H9 (cell line): ENCODE measurements around the gene NKD2. TPM values are rescaled to one million over a fixed set of nuclear protein-coding genes. Genes with fewer than 3 reads are reported as not detected.

Source experiments
- DNase-seq: peaks from one replicate; pipeline ENCODE4 v3.0.0-alpha.2; 2017
- H2AFZ ChIP-seq: one replicate; pipeline ENCODE4 v1.6.1; 2013; ENCODE audit warnings: mild to moderate bottlenecking, low read length, control low read depth, moderate library complexity
- H2AK5ac ChIP-seq: 2 replicates; pipeline ENCODE4 v1.6.1; 2013; ENCODE audit warnings: low read length, control low read depth, mixed read lengths; ENCODE audit not compliant: insufficient read length
- H2BK120ac ChIP-seq: one replicate; pipeline ENCODE4 v1.6.1; 2013; ENCODE audit warnings: low read depth, mild to moderate bottlenecking, low read length, control low read depth, inconsistent platforms; ENCODE audit not compliant: poor library complexity, severe bottlenecking
- H2BK12ac ChIP-seq: 2 replicates; pipeline ENCODE4 v1.6.1; 2013; ENCODE audit warnings: low read length, control low read depth, mixed read lengths, low read depth; ENCODE audit not compliant: insufficient read length
- H2BK15ac ChIP-seq: 2 replicates; pipeline ENCODE4 v1.6.1; 2013; ENCODE audit warnings: low read depth, low read length, control low read depth
- H2BK20ac ChIP-seq: one replicate; pipeline ENCODE4 v1.6.1; 2013; ENCODE audit warnings: low read depth, mild to moderate bottlenecking, low read length, control low read depth, inconsistent platforms; ENCODE audit not compliant: poor library complexity, severe bottlenecking
- H2BK5ac ChIP-seq: 2 replicates; pipeline ENCODE4 v1.6.1; 2013; ENCODE audit warnings: low read length, control low read depth, mixed read lengths; ENCODE audit not compliant: insufficient read length
- H3K14ac ChIP-seq: 2 replicates; pipeline ENCODE4 v1.6.1; 2013; ENCODE audit warnings: low read length, control low read depth; ENCODE audit not compliant: insufficient read depth
- H3K18ac ChIP-seq: 2 replicates; pipeline ENCODE4 v1.6.1; 2013; ENCODE audit warnings: low read depth, mild to moderate bottlenecking, mixed read lengths, low read length, control low read depth; ENCODE audit not compliant: insufficient read length
- H3K23ac ChIP-seq: 2 replicates; pipeline ENCODE4 v1.6.1; 2013; ENCODE audit warnings: low read length, control low read depth, mixed read lengths, low read depth; ENCODE audit not compliant: insufficient read length
- H3K23me2 ChIP-seq: 2 replicates; pipeline ENCODE4 v1.6.1; 2013; ENCODE audit warnings: low read depth, mild to moderate bottlenecking, mixed read lengths, low read length, control low read depth; ENCODE audit not compliant: insufficient read length, poor library complexity, severe bottlenecking
- H3K27ac ChIP-seq: 2 replicates; pipeline ENCODE4 v1.5.1; 2013; ENCODE audit warnings: low read length, control low read depth, mixed read lengths, low read depth; ENCODE audit not compliant: insufficient read length
- H3K27me3 ChIP-seq: 2 replicates; pipeline ENCODE4 v1.6.1; 2013; ENCODE audit warnings: low read length, control low read depth, inconsistent platforms; ENCODE audit not compliant: insufficient read depth
- H3K4ac ChIP-seq: 2 replicates; pipeline ENCODE4 v1.6.1; 2013; ENCODE audit warnings: low read depth, mild to moderate bottlenecking, control low read depth, inconsistent platforms, low read length, moderate library complexity
- H3K4me1 ChIP-seq: 2 replicates; pipeline ENCODE4 v1.6.1; 2013; ENCODE audit warnings: low read length, control low read depth, inconsistent platforms; ENCODE audit not compliant: insufficient read depth
- H3K4me2 ChIP-seq: 2 replicates; pipeline ENCODE4 v1.6.1; 2013; ENCODE audit warnings: low read length, control low read depth, mixed read lengths; ENCODE audit not compliant: insufficient read length, insufficient read depth
- H3K56ac ChIP-seq: 2 replicates; pipeline ENCODE4 v1.6.1; 2013; ENCODE audit warnings: low read depth, mild to moderate bottlenecking, mixed read lengths, low read length, control low read depth; ENCODE audit not compliant: insufficient read length
- H3K79me1 ChIP-seq: 2 replicates; pipeline ENCODE4 v1.6.1; 2013; ENCODE audit warnings: low read depth, mild to moderate bottlenecking, moderate library complexity, low read length, control low read depth, inconsistent platforms; ENCODE audit not compliant: insufficient read depth, poor library complexity, severe bottlenecking
- H3K79me2 ChIP-seq: 2 replicates; pipeline ENCODE4 v1.6.1; 2013; ENCODE audit warnings: low read length, control low read depth, inconsistent platforms; ENCODE audit not compliant: insufficient read depth
- H3K9ac ChIP-seq: 2 replicates; pipeline ENCODE4 v1.6.1; 2013; ENCODE audit warnings: low read length, control low read depth, mixed read lengths; ENCODE audit not compliant: insufficient read length; ENCODE audit errors: extremely low read depth
- H3K9me3 ChIP-seq: one replicate; pipeline ENCODE4 v1.6.1; 2013; ENCODE audit warnings: low read depth, low read length, inconsistent platforms; ENCODE audit not compliant: control insufficient read depth
- H3T11ph ChIP-seq: one replicate; pipeline ENCODE4 v1.6.1; 2013; ENCODE audit warnings: mild to moderate bottlenecking, low read length, control low read depth, inconsistent platforms
- H4K20me1 ChIP-seq: one replicate; pipeline ENCODE4 v1.6.1; 2013; ENCODE audit not compliant: control insufficient read depth, insufficient read length, insufficient read depth
- H4K5ac ChIP-seq: 2 replicates; pipeline ENCODE4 v1.6.1; 2013; ENCODE audit warnings: low read depth, mild to moderate bottlenecking, mixed read lengths, low read length, control low read depth; ENCODE audit not compliant: insufficient read length
- H4K8ac ChIP-seq: replicated peaks from 2 replicates; pipeline ENCODE4 v1.6.1; 2013; ENCODE audit warnings: low read length, control low read depth, mixed read lengths, low read depth; ENCODE audit not compliant: insufficient read length
- H4K91ac ChIP-seq: 2 replicates; pipeline ENCODE4 v1.6.1; 2013; ENCODE audit warnings: low read depth, mild to moderate bottlenecking, moderate library complexity, mixed read lengths, low read length, control low read depth; ENCODE audit not compliant: insufficient read length
- H3K27ac Mint-ChIP-seq, 3 experiments: 2 replicates in 2 of 3; 3 replicates in 1 of 3; pipeline ENCODE4 v1.8.0; 2020 to 2021; ENCODE audit warnings: mixed read lengths in 3 of 3, mild to moderate bottlenecking in 1 of 3, moderate library complexity in 1 of 3
- H3K27me3 Mint-ChIP-seq: 2 replicates; pipeline ENCODE4 v1.8.0; 2021; ENCODE audit warnings: low read depth, mild to moderate bottlenecking, moderate library complexity, mixed read lengths
- H3K36me3 Mint-ChIP-seq, 3 experiments: 2 replicates in 2 of 3; 3 replicates in 1 of 3; pipeline ENCODE4 v1.8.0; 2020 to 2021; ENCODE audit warnings: low read depth in 3 of 3, mixed read lengths in 3 of 3; ENCODE audit not compliant: insufficient read depth in 1 of 3
- H3K4me1 Mint-ChIP-seq, 2 experiments: 2 replicates each; pipeline ENCODE4 v1.8.0; 2020; ENCODE audit warnings: mixed read lengths in 2 of 2
- H3K4me3 Mint-ChIP-seq, 2 experiments: 2 replicates in 1 of 2; 3 replicates in 1 of 2; pipeline ENCODE4 v1.8.0; 2020 to 2021; ENCODE audit warnings: mild to moderate bottlenecking in 2 of 2, mixed read lengths in 2 of 2, moderate library complexity in 1 of 2
- H3K9me3 Mint-ChIP-seq, 2 experiments: 2 replicates in 1 of 2; 3 replicates in 1 of 2; pipeline ENCODE4 v1.8.0; 2020; ENCODE audit warnings: mild to moderate bottlenecking in 2 of 2, mixed read lengths in 2 of 2, moderate library complexity in 1 of 2
- WGBS: extraction: QIAGEN DNeasy Blood & Tissue Kit; methylation state at CpG from one replicate; pipeline ENCODE4 v1.1.7; 2013; ENCODE audit warnings: missing lambda C conversion rate, low lambda C conversion rate, mixed read lengths; ENCODE audit not compliant: insufficient read length; ENCODE audit errors: extremely low coverage; 5-methylcytosine and 5-hydroxymethylcytosine counted together
- total RNA-seq: library from RNA; stranded (reverse); gene quantifications from 2 replicates; pipeline ENCODE4 v1.2.1, GENCODE V29; 2021
- TF ChIP-seq, protein P1 (sequence below): fragments of 200-600 bp; sonication (generic); conservative IDR thresholded peaks from 3 replicates; pipeline ENCODE4 v1.8.0; 2021; ENCODE audit warnings: antibody characterized with exemption, mild to moderate bottlenecking

NKD2 gene
- total RNA-seq, 1 experiment from 2014 or later = 7.3 TPM

DNA sequence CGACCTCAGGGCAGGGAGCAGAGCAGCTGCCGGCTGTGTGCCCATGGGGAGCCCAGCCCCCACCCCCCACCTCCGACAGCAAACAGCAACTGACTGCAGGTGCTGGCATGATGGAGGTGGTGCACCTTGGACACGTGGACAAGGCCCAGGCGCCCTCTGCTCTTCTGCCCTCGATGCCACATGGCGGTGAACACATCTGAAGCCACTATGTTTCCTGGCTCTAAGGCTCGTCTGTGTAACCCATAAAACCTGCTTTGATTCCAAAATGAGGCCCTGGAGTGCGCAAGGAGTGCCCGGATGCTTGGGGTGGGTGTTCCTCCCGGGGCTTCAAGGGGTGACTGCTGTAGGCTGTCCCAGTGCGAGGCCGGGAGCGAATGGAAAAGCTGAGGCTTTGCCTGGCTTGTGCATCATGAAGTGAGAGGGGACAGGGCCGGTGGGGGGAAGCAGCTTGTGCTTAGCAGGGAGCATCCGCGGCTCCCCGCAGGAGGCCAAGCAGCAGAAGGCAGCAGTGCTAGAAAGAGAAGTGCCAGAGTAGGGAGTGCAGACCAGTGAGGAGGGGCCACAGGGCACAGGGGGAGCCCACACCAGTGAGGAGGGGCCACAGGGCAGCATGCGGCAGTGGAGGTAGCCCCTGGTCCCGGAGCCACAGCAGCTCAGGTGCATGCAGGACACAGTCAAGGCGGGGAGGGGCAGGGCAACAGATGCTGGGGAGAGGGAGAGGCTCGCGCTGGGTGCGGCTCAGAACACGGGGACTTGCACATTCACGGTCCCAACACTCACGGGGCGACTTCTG lies 30.0 kb downstream of the NKD2 start:
- TF ChIP-seq, protein P1, sequence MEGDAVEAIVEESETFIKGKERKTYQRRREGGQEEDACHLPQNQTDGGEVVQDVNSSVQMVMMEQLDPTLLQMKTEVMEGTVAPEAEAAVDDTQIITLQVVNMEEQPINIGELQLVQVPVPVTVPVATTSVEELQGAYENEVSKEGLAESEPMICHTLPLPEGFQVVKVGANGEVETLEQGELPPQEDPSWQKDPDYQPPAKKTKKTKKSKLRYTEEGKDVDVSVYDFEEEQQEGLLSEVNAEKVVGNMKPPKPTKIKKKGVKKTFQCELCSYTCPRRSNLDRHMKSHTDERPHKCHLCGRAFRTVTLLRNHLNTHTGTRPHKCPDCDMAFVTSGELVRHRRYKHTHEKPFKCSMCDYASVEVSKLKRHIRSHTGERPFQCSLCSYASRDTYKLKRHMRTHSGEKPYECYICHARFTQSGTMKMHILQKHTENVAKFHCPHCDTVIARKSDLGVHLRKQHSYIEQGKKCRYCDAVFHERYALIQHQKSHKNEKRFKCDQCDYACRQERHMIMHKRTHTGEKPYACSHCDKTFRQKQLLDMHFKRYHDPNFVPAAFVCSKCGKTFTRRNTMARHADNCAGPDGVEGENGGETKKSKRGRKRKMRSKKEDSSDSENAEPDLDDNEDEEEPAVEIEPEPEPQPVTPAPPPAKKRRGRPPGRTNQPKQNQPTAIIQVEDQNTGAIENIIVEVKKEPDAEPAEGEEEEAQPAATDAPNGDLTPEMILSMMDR = no peak
- Histone ChIP-seq H3K18ac (no peak overlapping the region), H3K14ac (no peak overlapping the region), H3K23me2 (no peaks in the 10 kb centered on the region), H3K9ac (no peak overlapping the region), H2BK15ac (no peak overlapping the region), H4K5ac (no peak overlapping the region), H2BK120ac (no peak overlapping the region), H3K27me3 (no peaks in the 10 kb centered on the region), H3K23ac (no peak overlapping the region), H3K4ac (no peak overlapping the region), H3K79me1 (no peaks in the 10 kb centered on the region), H4K91ac (no peak overlapping the region), H2BK5ac (no peak overlapping the region), H2BK12ac (no peak overlapping the region), H3K9me3 (peaks cover 8% of the 10 kb centered on the region), H3K56ac (no peak overlapping the region), H2BK20ac (no peak overlapping the region), H3T11ph (no peak overlapping the region), H2AK5ac (no peak overlapping the region), H3K4me2 (no peak overlapping the region), H3K4me1 (no peaks in the 10 kb centered on the region), H4K8ac (no peak overlapping the region), H3K27ac (no peak overlapping the region), H3K79me2 (no peaks in the 10 kb centered on the region), H2AFZ (no peak overlapping the region), H4K20me1 (no peaks in the 10 kb centered on the region)
- Mint-ChIP-seq H3K27ac (no peak overlapping the region; a peak in 3 of 7 replicates), H3K27me3 (peaks cover 6% of the 10 kb centered on the region; the same call in 1 of the 2 replicates), H3K9me3 (peaks cover 37% of the 10 kb centered on the region in 2 experiments), H3K4me1 (peaks cover 5 to 6% of the 10 kb centered on the region in 2 experiments; a peak in 3 of 4 replicates), H3K4me3 (no peak overlapping the region), H3K36me3 (peaks cover 9 to 27% (median 19%) of the 10 kb centered on the region in 3 experiments)
- no CpG with 5 or more reads among the region's 28 CpGs for WGBS
- DNase-seq = no peak
